Mucosa of stomach (tissue), 1 donor: ENCODE data around the gene EPB42.

Experiments used
- H3K27me3 ChIP-seq: one replicate; pipeline ENCODE4 v1.7.0; 2013; ENCODE audit warnings: mild to moderate bottlenecking, low read length; ENCODE audit not compliant: control insufficient read depth, insufficient read depth
- H3K36me3 ChIP-seq: one replicate; pipeline ENCODE4 v1.7.0; 2013; ENCODE audit warnings: low read length; ENCODE audit not compliant: control insufficient read depth, insufficient read depth
- H3K4me1 ChIP-seq: one replicate; pipeline ENCODE4 v1.7.0; 2013; ENCODE audit warnings: mild to moderate bottlenecking, low read length; ENCODE audit not compliant: control insufficient read depth, insufficient read depth
- H3K4me3 ChIP-seq: one replicate; pipeline ENCODE4 v1.7.0; 2013; ENCODE audit warnings: low read length
- H3K9ac ChIP-seq: one replicate; pipeline ENCODE4 v1.7.0; 2013; ENCODE audit warnings: mild to moderate bottlenecking, low read length, moderate library complexity
- H3K9me3 ChIP-seq: one replicate; pipeline ENCODE4 v1.7.0; 2013; ENCODE audit warnings: mild to moderate bottlenecking, low read length, moderate library complexity; ENCODE audit not compliant: control insufficient read depth
- donor health status: Pancreatic carcinoma.

Gene EPB42

DNA sequence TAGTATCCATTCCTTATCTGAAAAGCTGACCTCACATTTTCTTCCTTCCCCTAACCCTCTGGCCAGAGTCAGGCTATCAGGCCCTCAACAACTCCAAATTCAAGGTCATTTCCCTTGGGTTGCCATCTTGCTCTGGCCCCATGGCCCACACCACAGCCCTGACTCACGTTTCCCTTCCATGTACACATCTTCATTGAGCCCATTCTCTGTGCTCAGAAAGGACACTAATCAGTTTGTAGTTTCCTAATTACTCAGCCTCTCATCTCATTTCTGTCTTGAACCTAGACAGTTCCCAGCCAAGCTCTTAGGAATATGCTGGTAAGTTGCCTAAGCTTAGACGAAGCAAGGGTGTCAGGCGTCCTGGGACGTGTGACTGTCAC is 31.0 kb upstream of the EPB42 start:
- Histone ChIP-seq H3K9ac (no peak overlapping the region), H3K4me1 (no peaks in the 10 kb centered on the region), H3K4me3 (no peak overlapping the region), H3K36me3 (no peaks in the 10 kb centered on the region), H3K27me3 (no peaks in the 10 kb centered on the region), H3K9me3 (no peaks in the 10 kb centered on the region)

DNA sequence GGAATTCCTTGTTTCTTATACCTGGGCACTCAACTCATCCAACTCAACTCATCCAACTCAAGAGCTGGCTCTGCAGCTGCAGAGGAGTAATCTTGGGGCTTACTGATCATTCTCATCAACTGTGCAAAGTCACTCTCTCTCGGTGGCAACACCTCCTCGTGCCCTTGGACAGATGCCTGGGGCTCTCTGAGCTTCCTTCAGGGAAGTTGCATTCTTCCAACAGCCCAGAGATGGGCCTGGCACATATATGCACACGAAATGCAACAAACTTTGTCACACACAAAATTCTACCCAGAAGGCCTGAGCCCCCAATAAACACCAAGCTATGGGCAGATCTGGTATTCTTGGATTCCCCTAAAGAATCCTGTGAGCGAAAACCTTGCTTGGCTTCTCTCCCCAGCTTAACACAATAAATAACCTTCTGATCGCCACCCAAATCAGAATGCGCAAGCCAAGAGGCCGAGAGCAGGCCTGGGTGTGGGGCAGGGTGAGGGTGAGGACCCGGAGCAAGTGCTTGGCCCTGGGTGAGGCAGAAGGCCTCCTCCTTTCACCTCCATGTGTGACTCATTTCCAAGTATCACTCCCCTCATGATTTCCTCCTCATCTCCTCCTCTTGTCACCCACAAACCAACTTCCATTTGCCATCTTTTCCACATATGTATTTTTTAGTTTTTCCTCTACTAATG is 30.5 kb upstream of the EPB42 start:
- H3K36me3 ChIP-seq = no peaks in the 10 kb centered on the region
- no peaks in the 10 kb centered on the region for H3K27me3 ChIP-seq
- H3K4me3 ChIP-seq = no peak overlapping the region
- no peaks in the 10 kb centered on the region for H3K4me1 ChIP-seq
- H3K9me3 ChIP-seq = no peaks in the 10 kb centered on the region
- no peak overlapping the region for H3K9ac ChIP-seq

DNA sequence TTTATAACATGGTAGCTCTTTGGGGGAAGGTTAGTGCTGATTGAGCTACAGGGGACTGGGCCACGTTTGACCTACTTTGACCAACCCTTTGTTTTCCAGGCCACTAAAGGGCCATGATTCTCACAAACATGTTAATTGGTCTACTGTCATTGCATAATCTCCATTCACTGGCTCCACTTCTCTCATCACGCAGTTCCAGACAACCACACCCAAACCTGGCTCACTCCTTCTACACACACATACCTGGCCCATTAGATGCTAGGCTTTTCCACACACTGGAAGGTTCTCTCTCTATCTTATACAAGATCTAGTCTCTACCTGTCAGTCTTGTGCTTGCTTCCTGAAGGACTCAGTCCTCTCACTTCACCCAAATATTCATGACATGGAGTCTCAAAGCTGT is 30.0 kb upstream of the EPB42 start:
- no peaks in the 10 kb centered on the region for H3K27me3 ChIP-seq
- no peaks in the 10 kb centered on the region for H3K9me3 ChIP-seq
- no peak overlapping the region for H3K4me3 ChIP-seq
- no peak overlapping the region for H3K9ac ChIP-seq
- no peaks in the 10 kb centered on the region for H3K4me1 ChIP-seq
- H3K36me3 ChIP-seq = no peaks in the 10 kb centered on the region

DNA sequence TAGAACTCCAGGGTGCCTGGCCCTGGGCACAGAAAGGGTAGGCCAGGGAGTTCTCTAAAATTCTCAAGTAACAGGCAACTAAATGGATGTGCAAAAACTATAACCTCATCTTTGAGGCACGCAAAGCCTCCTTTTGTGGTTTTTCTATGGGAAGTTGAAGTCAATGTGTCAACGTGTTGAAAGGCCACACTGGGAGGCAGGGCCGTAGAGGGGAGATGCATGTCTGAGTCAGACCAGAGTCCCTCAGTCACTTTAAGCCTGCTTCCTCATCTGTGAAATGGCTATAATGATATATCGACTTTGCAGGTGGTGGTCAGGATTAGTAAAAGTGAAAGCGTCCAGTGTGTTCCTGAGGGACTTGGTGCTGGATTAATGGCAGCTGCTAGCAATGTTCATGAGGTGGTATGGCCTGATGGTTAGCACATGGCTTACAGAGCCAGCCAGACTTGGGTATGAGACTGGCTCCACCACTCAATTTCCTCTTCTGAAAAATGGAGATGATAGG is 28.9 kb upstream of the EPB42 start:
- no peak overlapping the region for H3K9ac ChIP-seq
- H3K9me3 ChIP-seq = no peaks in the 10 kb centered on the region
- H3K4me1 ChIP-seq = no peaks in the 10 kb centered on the region
- H3K36me3 ChIP-seq = no peaks in the 10 kb centered on the region
- no peak overlapping the region for H3K4me3 ChIP-seq
- H3K27me3 ChIP-seq = no peaks in the 10 kb centered on the region

DNA sequence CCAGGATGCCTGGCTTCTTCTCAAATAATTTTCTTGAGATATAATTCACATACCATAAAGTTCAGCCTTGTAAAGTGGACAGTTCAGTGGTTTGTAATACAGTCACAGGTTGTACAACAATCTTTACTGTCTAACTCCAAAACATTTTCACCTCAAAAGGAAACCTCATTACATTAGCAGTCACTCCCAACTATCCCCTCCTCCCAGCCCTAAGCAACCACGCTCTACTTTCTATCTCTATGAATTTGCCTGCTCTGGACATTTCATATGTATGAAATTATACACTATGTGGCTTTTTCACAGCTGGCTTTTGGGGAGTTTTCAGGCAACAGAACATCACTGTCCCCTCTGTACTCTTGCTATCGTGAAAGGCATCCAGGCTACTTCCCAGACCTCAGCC is 28.4 kb upstream of the EPB42 start:
- Histone ChIP-seq H3K9me3 (no peaks in the 10 kb centered on the region), H3K36me3 (no peaks in the 10 kb centered on the region), H3K4me1 (no peaks in the 10 kb centered on the region), H3K9ac (no peak overlapping the region), H3K27me3 (no peaks in the 10 kb centered on the region), H3K4me3 (no peak overlapping the region)

DNA sequence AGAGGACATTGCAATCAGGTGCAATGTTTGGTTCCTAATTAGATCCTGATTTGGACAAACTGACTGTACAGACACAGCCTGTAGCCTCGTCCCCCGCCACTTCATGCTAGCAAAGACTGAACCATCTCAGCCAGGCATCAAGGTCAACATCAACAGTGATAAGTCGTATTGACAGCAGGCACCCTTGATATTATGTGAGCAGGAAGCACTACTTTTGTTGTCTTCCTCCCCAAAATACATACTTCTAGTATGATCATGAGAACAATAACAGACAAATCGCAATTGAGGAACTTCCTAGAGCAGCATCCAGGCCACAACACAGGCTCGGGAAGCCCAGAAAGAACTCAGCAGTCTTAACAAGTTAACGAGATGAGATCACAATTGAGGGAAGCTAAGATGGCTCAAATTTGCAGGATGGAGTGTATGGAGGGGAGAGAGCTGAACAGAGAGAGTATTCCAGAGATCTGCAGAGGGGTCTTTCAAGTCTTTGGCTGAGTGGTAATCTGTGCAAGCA is 25.5 kb upstream of the EPB42 start:
- H3K4me3 ChIP-seq = no peak overlapping the region
- no peaks in the 10 kb centered on the region for H3K36me3 ChIP-seq
- H3K27me3 ChIP-seq = no peaks in the 10 kb centered on the region
- no peaks in the 10 kb centered on the region for H3K4me1 ChIP-seq
- H3K9me3 ChIP-seq = no peaks in the 10 kb centered on the region
- H3K9ac ChIP-seq = no peak overlapping the region

DNA sequence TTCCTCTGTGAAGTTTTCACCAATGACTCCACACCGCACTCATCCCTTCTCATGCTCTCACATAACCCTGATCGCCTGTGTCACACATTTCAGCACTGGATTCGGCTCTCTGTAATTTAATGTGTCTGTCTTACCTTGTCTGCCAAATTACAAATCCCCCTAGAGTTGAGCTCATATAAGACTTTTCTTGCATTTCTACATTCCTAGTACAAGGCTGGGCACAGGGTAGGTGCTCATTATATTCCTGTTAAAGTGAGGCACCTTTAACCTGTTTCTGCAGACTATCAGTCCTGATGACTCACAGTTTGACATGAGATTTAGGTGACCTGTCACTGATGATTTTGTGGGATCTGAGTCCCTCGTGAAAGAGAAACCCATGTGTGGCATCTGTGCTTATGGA is 23.3 kb upstream of the EPB42 start:
- Histone ChIP-seq H3K4me1 (no peaks in the 10 kb centered on the region), H3K4me3 (no peak overlapping the region), H3K9me3 (no peaks in the 10 kb centered on the region), H3K27me3 (no peaks in the 10 kb centered on the region), H3K9ac (no peak overlapping the region), H3K36me3 (no peaks in the 10 kb centered on the region)

DNA sequence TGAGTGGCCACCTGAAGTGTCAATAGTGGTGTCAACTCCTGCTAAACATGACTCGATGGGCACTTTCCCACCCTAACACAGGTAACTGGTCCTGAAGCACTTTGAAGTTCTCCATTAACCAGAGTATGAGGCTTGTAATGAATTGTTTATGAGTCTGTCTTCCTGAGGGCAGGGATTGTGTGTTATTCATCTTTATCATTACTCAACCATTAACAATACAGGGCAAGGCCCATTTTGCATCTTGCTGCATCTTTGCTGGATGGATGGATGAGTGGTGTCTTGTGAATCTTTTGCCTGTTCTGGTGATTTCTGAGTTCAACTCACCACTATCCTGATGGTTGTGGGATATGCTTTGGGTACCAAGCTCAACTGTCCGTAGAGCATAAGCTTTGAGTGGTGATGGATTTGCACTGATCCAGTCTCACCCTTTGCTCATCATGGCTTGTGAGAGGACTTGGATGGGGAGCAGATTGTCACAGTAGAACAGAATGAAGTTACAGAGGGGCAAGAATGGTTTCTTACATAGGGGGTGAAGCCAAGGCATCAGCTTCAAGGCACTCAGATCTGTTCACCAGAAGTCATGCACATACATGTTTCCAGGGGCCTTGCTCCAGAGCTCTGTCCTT is 22.3 kb upstream of the EPB42 start:
- Histone ChIP-seq H3K27me3 (no peaks in the 10 kb centered on the region), H3K4me1 (no peaks in the 10 kb centered on the region), H3K4me3 (no peak overlapping the region), H3K9ac (no peak overlapping the region), H3K36me3 (no peaks in the 10 kb centered on the region), H3K9me3 (no peaks in the 10 kb centered on the region)

DNA sequence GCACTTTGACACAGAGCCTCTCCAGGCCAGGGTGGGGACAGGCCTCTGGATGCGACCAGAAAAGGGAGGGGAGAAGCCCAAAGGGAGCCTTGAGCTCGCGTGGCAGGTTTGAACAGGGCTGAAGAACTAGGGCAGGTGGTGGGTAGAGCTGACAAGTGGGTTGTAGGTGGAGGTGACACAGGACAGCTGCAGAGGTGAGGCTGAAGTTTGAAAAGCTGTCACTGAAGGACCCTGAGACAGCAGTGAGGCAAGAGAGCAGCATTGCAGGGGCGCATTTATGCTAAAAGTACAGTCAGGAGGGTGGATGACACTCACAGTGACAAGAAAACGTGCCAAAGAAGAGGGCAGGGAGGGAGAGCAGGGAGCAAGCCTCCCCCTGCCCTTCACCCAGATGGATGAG is 21.8 kb upstream of the EPB42 start:
- no peaks in the 10 kb centered on the region for H3K9me3 ChIP-seq
- no peak overlapping the region for H3K4me3 ChIP-seq
- H3K9ac ChIP-seq = no peak overlapping the region

DNA sequence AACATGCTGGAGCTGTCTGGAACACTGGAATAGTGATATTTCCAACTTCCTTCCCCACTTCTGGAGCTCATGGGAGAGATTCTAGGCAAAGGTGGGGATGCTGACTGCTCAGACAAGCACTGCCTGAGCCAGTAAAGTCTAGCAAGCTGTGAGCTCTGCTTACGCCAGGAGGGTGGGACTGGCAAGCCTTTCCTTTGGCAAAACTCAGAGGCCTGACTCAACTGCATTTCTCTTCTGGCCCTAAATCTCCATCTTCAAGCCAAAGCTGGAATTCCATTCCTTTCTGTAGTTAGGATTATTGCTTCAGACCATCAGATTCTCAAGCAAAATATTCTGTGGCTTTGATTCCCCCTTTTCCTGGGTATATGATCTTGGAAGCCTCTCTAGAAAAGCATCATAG is 20.3 kb upstream of the EPB42 start:
- Histone ChIP-seq H3K9ac (no peak overlapping the region), H3K36me3 (no peaks in the 10 kb centered on the region), H3K4me1 (no peaks in the 10 kb centered on the region)

More for the DNA sequence above, 21.8 kb upstream of the EPB42 start:
- H3K27me3 ChIP-seq = no peaks in the 10 kb centered on the region
- H3K4me1 ChIP-seq = no peaks in the 10 kb centered on the region
- H3K36me3 ChIP-seq = no peaks in the 10 kb centered on the region

DNA sequence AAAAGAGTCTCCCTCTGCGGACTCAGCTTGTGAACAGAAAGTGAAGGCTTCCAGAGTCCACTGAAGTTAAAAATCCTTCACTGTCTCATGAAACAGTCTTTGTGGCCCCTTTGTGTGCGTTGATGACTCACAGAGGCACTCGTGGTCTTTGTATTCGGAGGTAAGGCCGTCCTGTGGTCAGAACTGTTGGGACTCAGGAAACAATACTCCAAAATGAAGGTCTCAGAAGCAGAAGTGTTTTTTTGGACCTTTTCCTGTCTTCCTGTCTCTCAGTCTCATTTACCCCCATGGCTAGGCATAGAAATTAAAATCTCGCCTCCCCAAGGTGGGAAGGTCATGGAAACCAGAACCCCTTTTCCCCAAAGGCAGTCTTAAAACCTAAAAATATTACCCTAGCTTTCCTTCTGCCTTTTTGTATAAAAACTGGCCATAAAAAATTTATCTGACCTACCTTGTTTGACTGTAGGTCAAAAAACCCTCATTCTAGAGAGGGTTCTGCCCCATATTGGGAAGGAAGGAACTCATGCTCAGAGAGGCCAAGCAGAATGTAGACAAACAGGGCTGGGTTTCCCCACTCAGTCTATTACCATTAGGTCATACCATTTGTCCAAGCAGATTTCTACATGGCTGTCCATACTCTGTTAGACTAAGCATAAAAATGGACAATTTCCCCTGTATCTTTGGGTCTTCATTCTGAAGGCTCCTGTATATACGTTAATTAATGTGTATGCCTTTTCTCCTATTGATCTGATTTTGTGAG is 19.1 kb upstream of the EPB42 start:
- Histone ChIP-seq H3K4me1 (no peaks in the 10 kb centered on the region), H3K36me3 (no peaks in the 10 kb centered on the region), H3K4me3 (no peak overlapping the region), H3K9me3 (no peaks in the 10 kb centered on the region), H3K9ac (no peak overlapping the region), H3K27me3 (peaks cover under 1% of the 10 kb centered on the region)

More for the DNA sequence above, 20.3 kb upstream of the EPB42 start:
- no peak overlapping the region for H3K4me3 ChIP-seq
- H3K9me3 ChIP-seq = no peaks in the 10 kb centered on the region
- H3K27me3 ChIP-seq = no peaks in the 10 kb centered on the region

DNA sequence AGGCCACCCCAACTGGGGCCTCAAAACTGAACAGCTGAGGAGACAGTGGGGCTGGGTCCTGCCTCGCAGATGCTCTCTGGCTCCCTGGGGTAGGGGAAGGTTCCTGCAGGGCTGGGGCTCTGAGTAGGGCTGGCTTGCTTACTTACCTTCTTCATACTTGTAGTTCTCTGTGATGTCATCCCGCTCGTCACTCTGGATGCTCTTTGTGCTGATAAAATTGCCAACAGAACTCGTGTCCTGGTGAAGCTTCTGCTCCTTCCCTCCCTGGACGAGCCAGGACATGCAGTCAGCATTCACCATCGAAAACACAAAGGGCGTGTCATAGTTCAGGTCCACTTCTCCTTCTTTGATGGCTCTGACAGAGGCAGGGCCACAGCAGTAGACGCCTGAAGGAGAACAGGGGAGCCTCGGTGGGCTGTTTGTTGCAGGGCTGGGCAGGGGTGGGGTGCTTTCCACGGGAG is 17.9 kb upstream of the EPB42 start:
- H3K9ac ChIP-seq = no peak overlapping the region
- no peaks in the 10 kb centered on the region for H3K9me3 ChIP-seq
- H3K27me3 ChIP-seq = peaks cover 2% of the 10 kb centered on the region
- no peaks in the 10 kb centered on the region for H3K4me1 ChIP-seq
- H3K4me3 ChIP-seq = no peak overlapping the region
- no peaks in the 10 kb centered on the region for H3K36me3 ChIP-seq
